Body of pancreas (tissue), 4 donors: Measurements from ENCODE around the gene HDGFL3.

ENCODE experiments used
- POLR2A ChIP-seq, 3 donors: fragments of 450-650 bp; IDR thresholded peaks; one replicate each; pipeline ENCODE4 v1.6.1; 2016; ENCODE audit warnings: antibody characterized with exemption in 3 of 3, mild to moderate bottlenecking in 2 of 3
- TF ChIP-seq, protein P1 (sequence below), 7 experiments: fragments of 450-650 bp in 4 of 7; fragments of 200-600 bp in 3 of 7; sonication (generic) in 3 of 7; IDR thresholded peaks; one replicate each; pipeline ENCODE4 v1.5.1; 2016 to 2019; ENCODE audit warnings: antibody characterized with exemption in 7 of 7

DNA sequence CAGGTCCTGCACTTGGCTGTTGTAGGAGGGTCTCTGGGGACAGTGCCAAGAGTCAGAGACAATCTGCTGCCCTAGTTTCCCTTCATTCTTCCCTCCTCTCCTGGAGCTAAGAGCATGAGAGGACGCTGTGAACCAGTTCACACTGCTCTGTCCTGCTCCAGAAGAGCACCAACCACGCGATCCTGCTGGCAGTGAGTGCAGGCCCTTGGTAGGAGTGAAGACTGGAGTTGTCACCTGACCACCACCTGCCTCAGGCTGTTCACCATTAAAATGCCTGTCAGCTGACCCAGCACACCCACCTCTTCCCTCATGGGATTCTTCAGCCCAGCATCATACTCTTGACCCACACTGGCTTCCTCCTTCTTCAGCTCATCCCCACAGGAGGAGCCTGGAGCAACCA lies 97.2 kb downstream of the HDGFL3 start:
- TF ChIP-seq, protein P1, sequence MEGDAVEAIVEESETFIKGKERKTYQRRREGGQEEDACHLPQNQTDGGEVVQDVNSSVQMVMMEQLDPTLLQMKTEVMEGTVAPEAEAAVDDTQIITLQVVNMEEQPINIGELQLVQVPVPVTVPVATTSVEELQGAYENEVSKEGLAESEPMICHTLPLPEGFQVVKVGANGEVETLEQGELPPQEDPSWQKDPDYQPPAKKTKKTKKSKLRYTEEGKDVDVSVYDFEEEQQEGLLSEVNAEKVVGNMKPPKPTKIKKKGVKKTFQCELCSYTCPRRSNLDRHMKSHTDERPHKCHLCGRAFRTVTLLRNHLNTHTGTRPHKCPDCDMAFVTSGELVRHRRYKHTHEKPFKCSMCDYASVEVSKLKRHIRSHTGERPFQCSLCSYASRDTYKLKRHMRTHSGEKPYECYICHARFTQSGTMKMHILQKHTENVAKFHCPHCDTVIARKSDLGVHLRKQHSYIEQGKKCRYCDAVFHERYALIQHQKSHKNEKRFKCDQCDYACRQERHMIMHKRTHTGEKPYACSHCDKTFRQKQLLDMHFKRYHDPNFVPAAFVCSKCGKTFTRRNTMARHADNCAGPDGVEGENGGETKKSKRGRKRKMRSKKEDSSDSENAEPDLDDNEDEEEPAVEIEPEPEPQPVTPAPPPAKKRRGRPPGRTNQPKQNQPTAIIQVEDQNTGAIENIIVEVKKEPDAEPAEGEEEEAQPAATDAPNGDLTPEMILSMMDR (IDR thresholded peaks at IDR 0.05): no peak
- TF ChIP-seq POLR2A (IDR thresholded peaks at IDR 0.05): no peak
